H54 (cell line): ENCODE data around the gene TTLL11.

Experiments used
- DNase-seq: peaks from one replicate; pipeline ENCODE4 v3.0.0; 2011; ENCODE audit warnings: low spot score, mixed read lengths; ENCODE audit not compliant: insufficient read length
- FAIRE-seq: peaks from 3 replicates; lab custom pipeline; 2011; peaks lifted over from hg19 to GRCh38; lab: Jason Lieb, UNC
- POLR2A ChIP-seq: IDR thresholded peaks from 2 replicates; pipeline ENCODE4 v1.6.1; 2011; ENCODE audit warnings: low read depth, mild to moderate bottlenecking, low read length

The TTLL11 gene

GRCh38 chr9:122051351-122052321 is 41.5 kb downstream of the TTLL11 start:
- FAIRE-seq (peak; percentile 50), DNase-seq (no peak)
- TF ChIP-seq POLR2A, result no peak

GRCh38 chr9:122050167-122050566 is 42.9 kb downstream of the TTLL11 start:
- FAIRE-seq, result no peak
- TF ChIP-seq POLR2A, result no peak
- DNase-seq, result no peak

- no peak for FAIRE-seq
- no peak for TF ChIP-seq POLR2A
- DNase-seq, result no peak
Observed at GRCh38 chr9:122042056-122042455, 51.1 kb downstream of the TTLL11 start.

GRCh38 chr9:122040561-122041242 is 52.4 kb downstream of the TTLL11 start:
- DNase-seq (no peak), FAIRE-seq (no peak)
- TF ChIP-seq POLR2A, result no peak

- DNase-seq (no peak), FAIRE-seq (peak; percentile 72)
- TF ChIP-seq POLR2A, result no peak
Observed at GRCh38 chr9:122039234-122039633, 53.9 kb downstream of the TTLL11 start.

- FAIRE-seq (peak; percentile 97), DNase-seq (peak; percentile 37)
- no peak for TF ChIP-seq POLR2A
Observed at GRCh38 chr9:122036988-122037387, 56.1 kb downstream of the TTLL11 start.

- DNase-seq (no peak), FAIRE-seq (no peak)
- no peak for TF ChIP-seq POLR2A
Observed at GRCh38 chr9:122036408-122036807, 56.7 kb downstream of the TTLL11 start.

GRCh38 chr9:122033775-122034373 is 59.2 kb downstream of the TTLL11 start:
- no peak for TF ChIP-seq POLR2A
- DNase-seq (no peak), FAIRE-seq (peak; percentile 82)

- FAIRE-seq (no peak), DNase-seq (no peak)
- TF ChIP-seq POLR2A, result no peak
Observed at GRCh38 chr9:122032346-122032745, 60.8 kb downstream of the TTLL11 start.

- FAIRE-seq (no peak), DNase-seq (no peak)
- no peak for TF ChIP-seq POLR2A
Observed at GRCh38 chr9:122031776-122032175, 61.3 kb downstream of the TTLL11 start.

- no peak for FAIRE-seq
- no peak for DNase-seq
- TF ChIP-seq POLR2A, result no peak
Observed at GRCh38 chr9:122031157-122031556, 62.0 kb downstream of the TTLL11 start.

- DNase-seq (no peak), FAIRE-seq (no peak)
- TF ChIP-seq POLR2A, result no peak
Observed at GRCh38 chr9:122030357-122030756, 62.8 kb downstream of the TTLL11 start.

GRCh38 chr9:122029898-122030297 is 63.2 kb downstream of the TTLL11 start:
- FAIRE-seq, result peak; percentile 99

GRCh38 chr9:122028089-122028488 is 65.0 kb downstream of the TTLL11 start:
- DNase-seq, result no peak
- no peak for FAIRE-seq
- TF ChIP-seq POLR2A, result no peak

More at GRCh38 chr9:122029898-122030297, 63.2 kb downstream of the TTLL11 start:
- DNase-seq, result peak; percentile 30
- no peak for TF ChIP-seq POLR2A
